Smooth muscle cell (in vitro differentiated cells): ENCODE results near the gene COASY. TPM values are rescaled to one million over a fixed set of nuclear protein-coding genes. Genes with fewer than 3 reads are reported as not detected.

Source experiments
- microRNA-seq: library from miRNA; unstranded; fragments of <30 nt; microRNA quantifications from one replicate; pipeline ENCODE4, GENCODE V29; 2016; ENCODE audit warnings: borderline number of aligned reads
- polyA plus RNA-seq: library from polyadenylated mRNA; unstranded; fragments of >200 nt; fragmentation: Nextera tagmentation; extraction: Ambion mirVana; gene quantifications from 2 replicates; pipeline ENCODE4 v1.2.1, GENCODE V29; 2016
- total RNA-seq: library from RNA; depleted of rRNA; stranded (reverse); fragments of >200 nt; gene quantifications from 2 replicates; pipeline ENCODE4 v1.2.3, GENCODE V29; 2014

The COASY gene
- total and polyA plus RNA-seq, 2 experiments from 2014 or later: 23.2 to 68.2 TPM

Small RNA genes within 50 kb of the gene (microRNA-seq; reads per million reads assigned to microRNA genes)
- 18.7 reads per million, percentile 25 among the genes with 10 or more reads in this experiment for gene MIR5010

Other genes with a start within 250 kb of the COASY start
- gene STAT3, start 173.7 kb upstream of the COASY start, total RNA-seq: 85.6 and 97.7 TPM in 2 replicates
- 87.7 and 112 TPM in 2 replicates for gene STAT3, start 173.7 kb upstream of the COASY start, polyA plus RNA-seq
- gene CAVIN1, start 138.9 kb upstream of the COASY start, total RNA-seq: 116 and 117 TPM in 2 replicates
- 237 and 255 TPM in 2 replicates for gene CAVIN1, start 138.9 kb upstream of the COASY start, polyA plus RNA-seq
- 31.9 and 54.7 TPM in 2 replicates for gene ATP6V0A1, start 103.3 kb upstream of the COASY start, total RNA-seq
- 27.3 and 34.0 TPM in 2 replicates for gene ATP6V0A1, start 103.3 kb upstream of the COASY start, polyA plus RNA-seq
- 23.0 and 27.2 TPM in 2 replicates for gene NAGLU, start 25.9 kb upstream of the COASY start, total RNA-seq
- 39.9 and 51.6 TPM in 2 replicates for gene NAGLU, start 25.9 kb upstream of the COASY start, polyA plus RNA-seq
- gene HSD17B1, start 9.2 kb upstream of the COASY start, total RNA-seq: 0.40 TPM in 1 of 2 replicates, not detected in the other
- 3.3 and 3.5 TPM in 2 replicates for gene HSD17B1, start 9.2 kb upstream of the COASY start, polyA plus RNA-seq
- gene MLX, start 5.0 kb downstream of the COASY start, total RNA-seq: 21.6 and 30.1 TPM in 2 replicates
- gene MLX, start 5.0 kb downstream of the COASY start, polyA plus RNA-seq: 21.1 and 26.4 TPM in 2 replicates
- gene PSMC3IP, start 15.6 kb downstream of the COASY start, total RNA-seq: 5.2 and 5.3 TPM in 2 replicates
- gene PSMC3IP, start 15.6 kb downstream of the COASY start, polyA plus RNA-seq: 7.7 and 10.0 TPM in 2 replicates
- 40.4 and 67.8 TPM in 2 replicates for gene RETREG3, start 47.2 kb downstream of the COASY start, total RNA-seq
- gene RETREG3, start 47.2 kb downstream of the COASY start, polyA plus RNA-seq: 32.6 and 34.1 TPM in 2 replicates
- gene TUBG1, start 47.5 kb downstream of the COASY start, total RNA-seq: 31.6 and 38.7 TPM in 2 replicates
- gene TUBG1, start 47.5 kb downstream of the COASY start, polyA plus RNA-seq: 91.2 and 102 TPM in 2 replicates
- gene TUBG2, start 97.1 kb downstream of the COASY start, total RNA-seq: 23.1 and 28.2 TPM in 2 replicates
- gene TUBG2, start 97.1 kb downstream of the COASY start, polyA plus RNA-seq: 42.3 and 54.6 TPM in 2 replicates
- gene PLEKHH3, start 114.8 kb downstream of the COASY start, total RNA-seq: 5.0 and 13.3 TPM in 2 replicates
- 23.6 and 23.7 TPM in 2 replicates for gene PLEKHH3, start 114.8 kb downstream of the COASY start, polyA plus RNA-seq
- 10.1 TPM in 1 of 2 replicates, not detected in the other for gene CCR10, start 119.7 kb downstream of the COASY start, total RNA-seq
- 2.0 and 3.8 TPM in 2 replicates for gene CCR10, start 119.7 kb downstream of the COASY start, polyA plus RNA-seq
- gene CNTNAP1, start 120.4 kb downstream of the COASY start, total RNA-seq: 7.1 and 9.5 TPM in 2 replicates
- gene CNTNAP1, start 120.4 kb downstream of the COASY start, polyA plus RNA-seq: 2.0 and 4.5 TPM in 2 replicates
- gene EZH1, start 182.9 kb downstream of the COASY start, total RNA-seq: 15.6 and 19.4 TPM in 2 replicates
- 8.0 and 10.0 TPM in 2 replicates for gene EZH1, start 182.9 kb downstream of the COASY start, polyA plus RNA-seq
- gene RAMP2, start 199.1 kb downstream of the COASY start, total RNA-seq: 8.6 and 8.9 TPM in 2 replicates
- gene RAMP2, start 199.1 kb downstream of the COASY start, polyA plus RNA-seq: 22.0 and 25.7 TPM in 2 replicates
- 91.0 and 108 TPM in 2 replicates for gene VPS25, start 211.3 kb downstream of the COASY start, total RNA-seq
- 129 and 139 TPM in 2 replicates for gene VPS25, start 211.3 kb downstream of the COASY start, polyA plus RNA-seq
- 0.22 and 0.49 TPM in 2 replicates for gene WNK4, start 218.5 kb downstream of the COASY start, total RNA-seq
- 0.39 TPM in 1 of 2 replicates, not detected in the other for gene WNK4, start 218.5 kb downstream of the COASY start, polyA plus RNA-seq
- 71.1 and 106 TPM in 2 replicates for gene COA3, start 236.6 kb downstream of the COASY start, total RNA-seq
- gene COA3, start 236.6 kb downstream of the COASY start, polyA plus RNA-seq: 127 and 147 TPM in 2 replicates
- gene CNTD1, start 236.7 kb downstream of the COASY start, total RNA-seq: not detected in 2 replicates
- 0.17 and 0.71 TPM in 2 replicates for gene CNTD1, start 236.7 kb downstream of the COASY start, polyA plus RNA-seq